ENCODE data around the gene RAB25. TPM values are rescaled to one million over a fixed set of nuclear protein-coding genes. Genes with fewer than 3 reads are reported as not detected.

Gene RAB25
- polyA plus RNA-seq (1.3 TPM in 1 of 2 replicates, not detected in the other), polyA minus RNA-seq (not detected in 2 replicates)

- H3K9me3 ChIP-seq (ENCODE audit: low read length): no peaks in the 10 kb centered on the region
- H3K36me3 ChIP-seq (ENCODE audit: insufficient read depth, low read length): no peaks in the 10 kb centered on the region
- H3K27ac ChIP-seq (ENCODE audit: low read length): no peak within 1 kb of the TSS
- H3K4me3 ChIP-seq (ENCODE audit: low read length): no peak within 1 kb of the TSS
- no peaks in the 10 kb centered on the region for H3K9me2 ChIP-seq (ENCODE audit: insufficient read depth, low read length)
- H2AFZ ChIP-seq (ENCODE audit: low read depth, low read length): no peak within 1 kb of the TSS
- H3K9ac ChIP-seq (ENCODE audit: low read length): no peak within 1 kb of the TSS
- no peaks in the 10 kb centered on the region for H4K20me1 ChIP-seq (ENCODE audit: insufficient read depth)
- no peaks in the 10 kb centered on the region for H3F3A ChIP-seq (ENCODE audit: insufficient read depth, low read length, poor library complexity, severe bottlenecking)
- H3K4me2 ChIP-seq (ENCODE audit: low read length): no peak within 1 kb of the TSS
- no peaks in the 10 kb centered on the region for H3K79me2 ChIP-seq (replicated peaks; ENCODE audit: insufficient read depth, low read length)
- TF ChIP-seq MXI1 (conservative IDR thresholded peaks at IDR 0.05; ENCODE audit: poor library complexity, severe bottlenecking) (no peak), POLR2AphosphoS5 (IDR thresholded peaks at IDR 0.05) (no peak), EZH2 (IDR thresholded peaks at IDR 0.05; ENCODE audit: borderline replicate concordance, insufficient read depth, low read length, poor library complexity, severe bottlenecking) (no peak), EP300 (conservative IDR thresholded peaks at IDR 0.05; ENCODE audit: poor library complexity, severe bottlenecking) (no peak), SMC3 (conservative IDR thresholded peaks at IDR 0.05; ENCODE audit: poor library complexity) (no peak), CTCF (IDR thresholded peaks at IDR 0.05; ENCODE audit: poor library complexity, severe bottlenecking) (no peak), RAD21 (conservative IDR thresholded peaks at IDR 0.05) (no peak), TAF1 (IDR thresholded peaks at IDR 0.05; ENCODE audit: low read depth) (no peak)
- TF ChIP-seq, protein P1, sequence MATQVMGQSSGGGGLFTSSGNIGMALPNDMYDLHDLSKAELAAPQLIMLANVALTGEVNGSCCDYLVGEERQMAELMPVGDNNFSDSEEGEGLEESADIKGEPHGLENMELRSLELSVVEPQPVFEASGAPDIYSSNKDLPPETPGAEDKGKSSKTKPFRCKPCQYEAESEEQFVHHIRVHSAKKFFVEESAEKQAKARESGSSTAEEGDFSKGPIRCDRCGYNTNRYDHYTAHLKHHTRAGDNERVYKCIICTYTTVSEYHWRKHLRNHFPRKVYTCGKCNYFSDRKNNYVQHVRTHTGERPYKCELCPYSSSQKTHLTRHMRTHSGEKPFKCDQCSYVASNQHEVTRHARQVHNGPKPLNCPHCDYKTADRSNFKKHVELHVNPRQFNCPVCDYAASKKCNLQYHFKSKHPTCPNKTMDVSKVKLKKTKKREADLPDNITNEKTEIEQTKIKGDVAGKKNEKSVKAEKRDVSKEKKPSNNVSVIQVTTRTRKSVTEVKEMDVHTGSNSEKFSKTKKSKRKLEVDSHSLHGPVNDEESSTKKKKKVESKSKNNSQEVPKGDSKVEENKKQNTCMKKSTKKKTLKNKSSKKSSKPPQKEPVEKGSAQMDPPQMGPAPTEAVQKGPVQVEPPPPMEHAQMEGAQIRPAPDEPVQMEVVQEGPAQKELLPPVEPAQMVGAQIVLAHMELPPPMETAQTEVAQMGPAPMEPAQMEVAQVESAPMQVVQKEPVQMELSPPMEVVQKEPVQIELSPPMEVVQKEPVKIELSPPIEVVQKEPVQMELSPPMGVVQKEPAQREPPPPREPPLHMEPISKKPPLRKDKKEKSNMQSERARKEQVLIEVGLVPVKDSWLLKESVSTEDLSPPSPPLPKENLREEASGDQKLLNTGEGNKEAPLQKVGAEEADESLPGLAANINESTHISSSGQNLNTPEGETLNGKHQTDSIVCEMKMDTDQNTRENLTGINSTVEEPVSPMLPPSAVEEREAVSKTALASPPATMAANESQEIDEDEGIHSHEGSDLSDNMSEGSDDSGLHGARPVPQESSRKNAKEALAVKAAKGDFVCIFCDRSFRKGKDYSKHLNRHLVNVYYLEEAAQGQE (IDR thresholded peaks at IDR 0.05; ENCODE audit: borderline replicate concordance): no peak
- H3K27me3 ChIP-seq (ENCODE audit: insufficient read depth, low read depth, low read length): no peaks in the 10 kb centered on the region
Measured at GRCh38 chr1:156060937-156061636, at the start of gene RAB25. RAB25 (plus strand) TSS chr1:156061160; CDS start chr1:156061401, 241 bp downstream.

- Histone ChIP-seq H3K36me3 (ENCODE audit: insufficient read depth, low read length) (no peaks in the 10 kb centered on the region), H3K9ac (ENCODE audit: low read length) (no peak overlapping the region), H3K27ac (ENCODE audit: low read length) (no peak overlapping the region), H3K27me3 (ENCODE audit: insufficient read depth, low read depth, low read length) (no peaks in the 10 kb centered on the region), H4K20me1 (ENCODE audit: insufficient read depth) (no peaks in the 10 kb centered on the region), H3K9me2 (ENCODE audit: insufficient read depth, low read length) (no peaks in the 10 kb centered on the region), H3K79me2 (replicated peaks; ENCODE audit: insufficient read depth, low read length) (no peaks in the 10 kb centered on the region), H3K4me3 (ENCODE audit: low read length) (no peak overlapping the region), H3K4me2 (ENCODE audit: low read length) (no peak overlapping the region), H3F3A (ENCODE audit: insufficient read depth, low read length, poor library complexity, severe bottlenecking) (no peaks in the 10 kb centered on the region), H2AFZ (ENCODE audit: low read depth, low read length) (no peak overlapping the region), H3K9me3 (ENCODE audit: low read length) (no peaks in the 10 kb centered on the region)
- TF ChIP-seq CTCF (IDR thresholded peaks at IDR 0.05; ENCODE audit: poor library complexity, severe bottlenecking): no peak
- TF ChIP-seq POLR2AphosphoS5 (IDR thresholded peaks at IDR 0.05): no peak
Measured at GRCh38 chr1:156012051-156012817, 48.7 kb upstream of the RAB25 start.
